Fibroblast of pulmonary artery (primary cell): ENCODE data around the gene TRAP1.

ENCODE experiments used
- DNase-seq: peaks from one replicate; pipeline ENCODE4 v3.0.0-alpha.2; 2010; ENCODE audit warnings: low read depth
- H3K4me3 ChIP-seq: replicated peaks from 2 replicates; pipeline ENCODE4 v1.5.1; 2011; ENCODE audit warnings: low read depth, mild to moderate bottlenecking, control low read depth, low read length, moderate library complexity
- CTCF ChIP-seq: IDR thresholded peaks from 2 replicates; pipeline ENCODE4 v1.5.1; 2011; ENCODE audit warnings: mild to moderate bottlenecking, control low read depth, low read length, inconsistent platforms; ENCODE audit errors: missing control alignments

The TRAP1 gene

DNA sequence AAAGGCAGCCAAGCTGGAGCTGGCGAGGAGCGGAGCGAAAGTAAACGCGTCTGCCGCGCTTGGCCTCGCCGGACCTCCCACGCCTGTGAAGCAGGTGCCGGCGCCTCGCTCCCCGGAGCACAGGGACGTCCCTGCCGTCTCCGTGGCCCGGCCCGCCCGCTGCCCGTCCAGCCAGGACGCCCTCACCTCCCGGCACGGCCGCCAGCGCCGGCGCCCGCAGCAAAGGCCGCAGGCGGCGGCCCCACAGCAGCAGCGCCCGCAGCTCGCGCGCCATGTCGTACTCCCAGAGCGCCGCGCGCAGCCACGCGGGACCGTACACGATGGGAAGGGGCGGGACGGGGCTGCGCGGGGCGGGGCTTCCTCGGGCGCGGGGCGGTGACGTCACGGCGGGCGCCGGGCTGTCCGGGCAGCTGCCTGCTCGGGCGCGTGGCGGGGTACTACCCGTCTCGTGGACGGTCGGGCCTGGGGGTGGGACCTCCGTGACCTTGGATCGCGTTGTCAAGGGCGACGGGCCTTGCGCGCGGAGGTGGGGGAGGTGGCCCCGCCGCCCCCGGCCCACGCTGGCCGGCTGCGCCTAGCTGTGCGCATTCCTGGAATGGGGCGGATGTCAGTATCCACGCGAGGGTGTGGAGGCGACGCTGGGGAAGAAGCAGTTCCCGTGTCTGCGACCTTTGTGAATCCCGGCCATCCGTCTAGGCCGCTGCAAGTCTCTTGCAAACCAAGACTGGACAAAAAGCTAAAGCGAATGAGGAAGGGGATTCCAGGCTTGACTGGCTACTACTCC lies at the start of gene TRAP1:
Gene TRAP1, minus strand, starts transcription at position 290 of the 784 bp plus-strand sequence. Its CDS starts 16 bp downstream, at position 274.
- peak; percentile 80 for DNase-seq
- TF ChIP-seq CTCF: no peak
- peak within 1 kb of the TSS; percentile 76 for H3K4me3 ChIP-seq

DNA sequence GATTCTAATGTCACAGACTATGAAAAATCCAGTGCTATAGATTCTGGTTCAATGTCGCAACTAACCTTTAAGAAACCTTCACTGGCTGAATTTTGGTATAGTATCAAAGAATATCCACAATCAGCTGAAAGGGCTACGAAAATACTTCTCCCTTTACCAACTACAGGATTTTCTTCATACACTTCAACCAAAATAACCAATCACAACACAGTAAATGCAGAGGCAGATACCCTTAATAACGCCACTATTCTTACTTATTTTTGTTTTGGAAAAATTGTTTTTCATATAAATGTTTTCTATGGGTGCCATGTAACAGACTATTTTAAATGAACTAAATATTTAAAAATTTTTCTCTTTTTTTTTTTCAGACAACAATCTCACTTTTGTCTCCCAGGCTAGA lies 48.9 kb upstream of the TRAP1 start:
- TF ChIP-seq CTCF: no peak
- DNase-seq: no peak

GRCh38 chr16:3764409-3764808 lies 47.1 kb upstream of the TRAP1 start:
- no peak for TF ChIP-seq CTCF
- DNase-seq: no peak
- no peak overlapping the region for H3K4me3 ChIP-seq

More for the DNA sequence above, 48.9 kb upstream of the TRAP1 start:
- no peak overlapping the region for H3K4me3 ChIP-seq

DNA sequence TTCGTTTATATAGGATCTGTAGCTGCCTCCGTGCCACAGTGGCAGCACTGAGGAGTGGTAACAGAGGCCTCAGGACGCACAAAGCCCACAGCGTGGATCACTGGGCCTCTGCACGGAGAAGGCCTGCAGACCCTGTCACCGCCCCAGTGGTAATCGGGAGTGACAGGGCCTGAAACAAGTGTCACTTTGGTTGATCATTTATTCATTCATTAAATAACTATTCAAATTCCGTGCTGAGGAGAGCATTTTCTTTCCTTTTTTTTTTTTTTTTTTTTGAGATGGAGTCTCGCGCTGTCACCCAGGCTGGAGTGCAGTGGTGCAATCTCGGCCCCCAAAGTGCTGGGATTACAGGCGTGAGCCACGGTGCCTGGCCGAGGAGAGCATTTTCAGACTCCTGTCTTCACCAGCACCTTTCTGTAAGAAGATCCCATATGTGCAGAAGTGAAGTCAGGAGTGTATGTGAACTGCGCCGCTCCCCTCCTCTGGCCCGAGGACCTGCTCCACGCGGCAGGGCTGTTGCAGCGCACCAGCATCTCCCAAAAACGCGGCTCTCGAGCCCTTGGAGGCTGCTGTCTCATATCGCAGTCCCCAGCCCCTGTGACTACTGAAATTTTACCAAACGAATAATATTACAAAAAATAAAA lies 44.9 kb upstream of the TRAP1 start:
- no peak overlapping the region for H3K4me3 ChIP-seq

DNA sequence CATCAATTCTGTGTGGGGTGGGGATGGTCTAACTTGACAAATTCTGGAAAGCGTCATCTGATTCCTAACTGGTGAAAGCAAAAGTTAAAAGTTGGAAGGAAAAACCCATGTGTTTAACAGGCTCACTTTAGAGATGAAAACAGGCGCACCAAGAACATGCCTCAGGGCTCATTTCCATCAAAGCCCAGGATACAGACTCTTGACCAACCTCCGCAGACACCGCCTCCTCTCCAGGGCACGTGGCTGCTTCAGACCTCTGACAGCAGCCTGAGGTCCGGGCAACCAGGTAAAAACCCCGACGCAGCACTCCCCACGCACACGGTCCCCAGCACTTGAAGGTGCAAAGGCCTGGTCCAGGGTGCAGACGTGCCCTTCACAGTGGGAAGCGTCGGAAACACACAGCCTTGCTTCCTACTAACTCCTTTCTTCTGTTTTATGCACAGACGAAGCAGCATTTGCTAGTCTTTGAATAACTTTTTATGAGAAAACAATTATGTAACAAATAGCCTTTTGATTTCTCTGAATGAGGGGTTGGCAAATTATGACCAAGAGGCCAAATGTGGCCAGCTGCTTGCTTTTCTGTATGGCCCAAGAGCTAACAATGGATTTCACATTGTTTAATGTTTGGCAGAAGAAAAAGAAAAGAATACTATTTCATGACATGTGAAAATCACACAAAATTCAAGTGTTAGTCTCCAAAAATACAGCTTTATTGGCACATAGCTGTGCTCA lies 44.2 kb upstream of the TRAP1 start:
- H3K4me3 ChIP-seq: no peak overlapping the region
- no peak for DNase-seq
- no peak for TF ChIP-seq CTCF

More for the DNA sequence above, 44.9 kb upstream of the TRAP1 start:
- DNase-seq: no peak
- TF ChIP-seq CTCF: no peak

GRCh38 chr16:3760518-3760917 lies 43.2 kb upstream of the TRAP1 start:
- TF ChIP-seq CTCF: no peak
- DNase-seq: no peak
- no peak overlapping the region for H3K4me3 ChIP-seq
